ENCODE measurements around the gene CFD.

The CFD gene

GRCh38 chr19:906480-906879 is 47.0 kb downstream of the CFD start:
- no peak for DNase-seq (ENCODE audit: low read depth, low spot score)

- no peak for DNase-seq (ENCODE audit: low read depth, low spot score)
Measured at GRCh38 chr19:907183-907853, 47.9 kb downstream of the CFD start.

- DNase-seq (ENCODE audit: low read depth, low spot score), result no peak
Measured at GRCh38 chr19:911197-912033, 52.0 kb downstream of the CFD start.

- no peak for DNase-seq (ENCODE audit: low read depth, low spot score)
Measured at GRCh38 chr19:912181-913079, 53.0 kb downstream of the CFD start.
